Measurements from ENCODE around the gene PCDHA1.
"Not testable (repeated sequence)": the region's sequence is repeated elsewhere in the genome, so short reads cannot be mapped to it uniquely, and the experiment has no call there.

Gene PCDHA1

DNA sequence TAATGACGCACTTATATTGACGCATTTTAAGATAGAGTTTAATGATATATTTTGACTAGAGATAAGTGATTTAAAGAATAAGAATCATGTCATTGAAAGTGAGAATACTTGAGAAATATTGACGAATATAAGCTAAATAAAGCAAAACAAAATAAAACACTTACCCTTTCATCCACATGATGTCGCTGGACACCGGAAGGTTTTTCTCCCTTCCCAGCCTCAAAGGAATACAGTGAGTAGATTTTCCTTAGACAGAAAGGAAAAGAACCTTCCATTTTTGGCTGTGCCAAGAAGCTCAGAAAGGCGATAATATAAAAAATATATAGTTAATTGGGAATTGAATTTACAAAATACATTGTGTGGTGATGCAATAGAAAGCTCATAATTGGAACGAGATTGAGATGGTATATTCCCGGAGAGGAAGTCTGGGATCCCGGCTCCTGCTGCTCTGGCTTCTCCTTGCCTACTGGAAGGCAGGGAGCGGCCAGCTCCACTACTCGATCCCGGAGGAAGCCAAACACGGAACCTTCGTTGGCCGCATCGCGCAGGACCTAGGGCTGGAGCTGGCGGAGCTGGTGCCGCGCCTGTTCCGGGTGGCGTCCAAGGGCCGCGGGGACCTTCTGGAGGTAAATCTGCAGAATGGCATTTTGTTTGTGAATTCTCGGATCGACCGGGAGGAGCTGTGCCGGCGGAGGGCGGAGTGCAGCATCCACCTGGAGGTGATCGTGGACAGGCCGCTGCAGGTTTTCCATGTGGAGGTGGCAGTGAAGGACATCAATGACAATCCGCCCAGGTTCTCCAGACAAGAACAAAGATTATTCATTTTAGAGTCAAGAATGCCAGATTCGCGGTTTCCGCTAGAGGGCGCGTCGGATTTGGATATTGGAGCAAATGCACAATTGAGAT, 35.7 kb downstream of the PCDHA1 start, which contains the start of gene PCDHA5:
Gene PCDHA5, plus strand, starts transcription at position 239 of the 906 bp plus-strand sequence.
- DNase-seq (ENCODE audit: low read depth) = no peak
- TF ChIP-seq, protein P1, sequence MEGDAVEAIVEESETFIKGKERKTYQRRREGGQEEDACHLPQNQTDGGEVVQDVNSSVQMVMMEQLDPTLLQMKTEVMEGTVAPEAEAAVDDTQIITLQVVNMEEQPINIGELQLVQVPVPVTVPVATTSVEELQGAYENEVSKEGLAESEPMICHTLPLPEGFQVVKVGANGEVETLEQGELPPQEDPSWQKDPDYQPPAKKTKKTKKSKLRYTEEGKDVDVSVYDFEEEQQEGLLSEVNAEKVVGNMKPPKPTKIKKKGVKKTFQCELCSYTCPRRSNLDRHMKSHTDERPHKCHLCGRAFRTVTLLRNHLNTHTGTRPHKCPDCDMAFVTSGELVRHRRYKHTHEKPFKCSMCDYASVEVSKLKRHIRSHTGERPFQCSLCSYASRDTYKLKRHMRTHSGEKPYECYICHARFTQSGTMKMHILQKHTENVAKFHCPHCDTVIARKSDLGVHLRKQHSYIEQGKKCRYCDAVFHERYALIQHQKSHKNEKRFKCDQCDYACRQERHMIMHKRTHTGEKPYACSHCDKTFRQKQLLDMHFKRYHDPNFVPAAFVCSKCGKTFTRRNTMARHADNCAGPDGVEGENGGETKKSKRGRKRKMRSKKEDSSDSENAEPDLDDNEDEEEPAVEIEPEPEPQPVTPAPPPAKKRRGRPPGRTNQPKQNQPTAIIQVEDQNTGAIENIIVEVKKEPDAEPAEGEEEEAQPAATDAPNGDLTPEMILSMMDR (IDR thresholded peaks at IDR 0.05; ENCODE audit: low read depth, low read length, missing control alignments) = peak; percentile 56
- H3K4me3 ChIP-seq (ENCODE audit: low read depth, low read length) = no peak within 1 kb of the TSS

DNA sequence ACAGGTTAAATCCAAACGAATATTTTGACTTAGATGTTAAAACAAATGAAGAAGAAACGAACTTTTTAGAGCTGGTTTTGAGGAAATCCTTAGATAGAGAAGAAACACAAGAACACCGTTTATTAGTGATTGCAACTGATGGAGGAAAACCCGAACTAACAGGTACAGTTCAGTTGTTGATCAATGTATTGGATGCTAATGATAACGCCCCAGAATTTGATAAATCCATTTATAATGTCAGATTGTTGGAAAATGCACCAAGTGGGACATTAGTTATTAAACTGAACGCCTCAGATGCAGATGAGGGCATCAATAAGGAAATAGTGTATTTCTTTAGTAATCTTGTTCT, 36.3 kb downstream of the PCDHA1 start:
- TF ChIP-seq, protein P1 (IDR thresholded peaks at IDR 0.05; ENCODE audit: low read depth, low read length, missing control alignments) = no peak
- no peak for DNase-seq (ENCODE audit: low read depth)
- H3K4me3 ChIP-seq (ENCODE audit: low read depth, low read length) = no peak overlapping the region

DNA sequence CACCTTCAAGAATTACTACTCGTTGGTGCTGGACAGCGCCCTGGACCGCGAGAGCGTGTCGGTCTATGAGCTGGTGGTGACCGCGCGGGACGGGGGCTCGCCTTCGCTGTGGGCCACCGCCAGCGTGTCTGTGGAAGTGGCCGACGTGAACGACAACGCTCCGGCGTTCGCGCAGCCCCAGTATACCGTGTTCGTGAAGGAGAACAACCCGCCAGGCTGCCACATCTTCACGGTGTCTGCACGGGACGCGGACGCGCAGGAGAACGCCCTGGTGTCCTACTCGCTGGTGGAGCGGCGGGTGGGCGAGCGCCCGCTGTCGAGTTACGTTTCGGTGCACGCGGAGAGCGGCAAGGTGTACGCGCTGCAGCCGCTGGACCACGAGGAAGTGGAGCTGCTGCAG, 37.0 kb downstream of the PCDHA1 start:
- not testable (repeated sequence) for H3K4me3 ChIP-seq (ENCODE audit: low read depth, low read length); DNase-seq (ENCODE audit: low read depth)

DNA sequence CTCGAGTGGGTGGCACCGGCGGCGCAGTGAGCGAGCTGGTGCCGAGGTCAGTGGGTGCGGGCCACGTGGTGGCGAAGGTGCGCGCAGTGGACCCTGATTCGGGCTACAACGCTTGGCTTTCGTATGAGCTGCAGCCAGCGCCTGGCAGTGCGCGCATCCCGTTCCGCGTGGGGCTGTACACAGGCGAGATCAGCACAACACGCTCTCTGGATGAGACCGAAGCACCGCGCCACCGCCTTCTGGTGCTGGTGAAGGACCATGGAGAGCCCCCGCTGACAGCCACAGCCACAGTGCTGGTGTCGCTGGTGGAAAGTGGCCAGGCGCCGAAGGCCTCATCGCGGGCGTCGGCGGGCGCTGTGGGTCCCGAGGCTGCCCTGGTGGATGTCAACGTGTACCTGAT, 37.5 kb downstream of the PCDHA1 start:
- no peak for DNase-seq (ENCODE audit: low read depth)
- H3K4me3 ChIP-seq (ENCODE audit: low read depth, low read length) = no peak overlapping the region
- TF ChIP-seq, protein P1 (IDR thresholded peaks at IDR 0.05; ENCODE audit: low read depth, low read length, missing control alignments) = no peak

DNA sequence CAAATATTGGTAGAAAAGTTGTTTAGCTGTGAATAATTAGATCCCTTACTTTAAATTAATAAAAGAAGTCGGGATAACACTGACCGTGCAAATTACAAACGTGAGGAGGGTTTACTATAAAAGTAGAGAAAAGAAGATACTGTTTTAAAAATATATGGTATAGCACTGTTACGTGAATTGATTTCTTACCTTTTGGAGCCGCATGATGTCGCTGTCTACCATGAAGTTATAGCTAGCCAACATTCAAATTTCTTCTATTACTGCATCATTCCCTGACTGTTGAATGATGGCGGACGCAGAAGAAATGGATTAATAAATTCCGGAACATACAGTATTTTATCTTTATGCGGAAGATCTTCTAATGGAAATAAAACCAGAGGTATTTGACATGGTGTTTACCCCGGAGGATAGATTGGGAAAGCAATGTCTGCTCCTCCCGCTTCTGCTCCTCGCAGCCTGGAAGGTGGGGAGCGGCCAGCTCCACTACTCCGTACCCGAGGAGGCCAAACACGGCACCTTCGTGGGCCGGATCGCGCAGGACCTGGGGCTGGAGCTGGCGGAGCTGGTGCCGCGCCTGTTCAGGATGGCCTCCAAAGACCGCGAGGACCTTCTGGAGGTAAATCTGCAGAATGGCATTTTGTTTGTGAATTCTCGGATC, 41.9 kb downstream of the PCDHA1 start, which contains the start of gene PCDHA6:
Gene PCDHA6, plus strand, starts transcription at position 257 of the 658 bp plus-strand sequence. Its CDS starts 132 bp downstream, at position 389.
- no peak within 1 kb of the TSS for H3K4me3 ChIP-seq (ENCODE audit: low read depth, low read length)
- no peak for DNase-seq (ENCODE audit: low read depth)

DNA sequence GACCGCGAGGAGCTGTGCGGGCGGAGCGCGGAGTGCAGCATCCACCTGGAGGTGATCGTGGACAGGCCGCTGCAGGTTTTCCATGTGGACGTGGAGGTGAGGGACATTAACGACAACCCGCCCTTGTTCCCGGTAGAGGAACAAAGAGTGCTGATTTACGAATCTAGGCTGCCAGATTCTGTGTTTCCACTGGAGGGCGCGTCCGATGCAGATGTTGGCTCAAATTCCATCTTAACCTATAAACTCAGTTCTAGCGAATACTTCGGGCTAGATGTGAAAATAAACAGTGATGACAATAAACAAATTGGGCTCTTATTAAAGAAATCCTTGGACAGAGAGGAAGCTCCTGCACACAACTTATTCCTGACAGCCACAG, 42.4 kb downstream of the PCDHA1 start:
- H3K4me3 ChIP-seq (ENCODE audit: low read depth, low read length) = no peak overlapping the region
- TF ChIP-seq, protein P1 (IDR thresholded peaks at IDR 0.05; ENCODE audit: low read depth, low read length, missing control alignments) = no peak
- DNase-seq (ENCODE audit: low read depth) = no peak

More for the DNA sequence above, 41.9 kb downstream of the PCDHA1 start, which contains the start of gene PCDHA6:
- TF ChIP-seq, protein P1 (IDR thresholded peaks at IDR 0.05; ENCODE audit: low read depth, low read length, missing control alignments) = no peak

DNA sequence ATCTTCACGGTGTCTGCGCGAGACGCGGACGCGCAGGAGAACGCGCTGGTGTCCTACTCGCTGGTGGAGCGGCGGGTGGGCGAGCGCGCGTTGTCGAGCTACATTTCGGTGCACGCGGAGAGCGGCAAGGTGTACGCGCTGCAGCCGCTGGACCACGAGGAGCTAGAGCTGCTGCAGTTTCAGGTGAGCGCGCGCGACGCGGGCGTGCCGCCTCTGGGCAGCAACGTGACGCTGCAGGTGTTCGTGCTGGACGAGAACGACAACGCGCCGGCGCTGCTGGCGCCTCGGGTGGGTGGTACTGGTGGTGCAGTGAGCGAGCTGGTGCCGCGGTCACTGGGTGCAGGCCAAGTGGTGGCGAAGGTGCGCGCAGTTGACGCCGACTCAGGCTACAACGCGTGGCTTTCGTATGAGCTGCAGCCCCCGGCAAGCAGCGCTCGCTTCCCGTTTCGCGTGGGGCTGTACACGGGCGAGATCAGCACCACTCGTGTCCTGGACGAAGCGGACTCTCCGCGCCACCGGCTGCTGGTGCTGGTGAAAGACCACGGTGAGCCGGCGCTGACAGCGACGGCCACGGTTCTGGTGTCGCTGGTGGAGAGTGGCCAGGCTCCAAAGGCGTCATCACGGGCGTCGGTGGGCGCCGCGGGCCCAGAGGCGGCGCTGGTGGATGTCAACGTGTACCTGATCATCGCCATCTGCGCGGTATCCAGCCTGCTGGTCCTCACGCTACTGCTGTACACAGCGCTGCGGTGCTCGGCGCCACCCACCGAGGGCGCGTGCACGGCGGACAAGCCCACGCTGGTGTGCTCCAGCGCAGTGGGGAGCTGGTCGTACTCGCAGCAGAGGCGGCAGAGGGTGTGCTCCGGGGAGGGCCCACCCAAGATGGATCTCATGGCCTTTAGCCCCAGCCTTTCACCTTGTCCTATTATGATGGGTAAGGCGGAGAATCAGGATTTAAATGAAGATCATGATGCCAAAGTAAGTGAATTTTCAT, 43.9 kb downstream of the PCDHA1 start:
- DNase-seq (ENCODE audit: low read depth); H3K4me3 ChIP-seq (ENCODE audit: low read depth, low read length): not testable (repeated sequence)
